Measurements from ENCODE around the gene DDO.
"Not testable (repeated sequence)": the region's sequence is repeated elsewhere in the genome, so short reads cannot be mapped to it uniquely, and the experiment has no call there.

DDO gene

GRCh38 chr6:110415086-110415916 is at the start of gene DDO:
Gene DDO (minus strand): TSS chr6:110415575. CDS start chr6:110413462, 2,113 bp downstream.
- no peak for DNase-seq (ENCODE audit: low read depth in 2 of 2)

- DNase-seq (ENCODE audit: low read depth in 2 of 2): no peak
Observed at GRCh38 chr6:110462884-110463481, 47.6 kb upstream of the DDO start.

- DNase-seq (ENCODE audit: low read depth in 2 of 2): no peak
Observed at GRCh38 chr6:110461376-110461775, 46.0 kb upstream of the DDO start.

GRCh38 chr6:110459137-110459536 is 43.8 kb upstream of the DDO start:
- DNase-seq (ENCODE audit: low read depth in 2 of 2): no peak

GRCh38 chr6:110458476-110458875 is 43.1 kb upstream of the DDO start:
- DNase-seq (ENCODE audit: low read depth in 2 of 2): no peak

GRCh38 chr6:110457567-110458175 is 42.3 kb upstream of the DDO start:
- not testable (repeated sequence) for DNase-seq (ENCODE audit: low read depth in 2 of 2)

GRCh38 chr6:110456694-110457093 is 41.3 kb upstream of the DDO start:
- no peak for DNase-seq (ENCODE audit: low read depth in 2 of 2)

GRCh38 chr6:110449541-110449895 is 34.1 kb upstream of the DDO start:
- no peak for DNase-seq (ENCODE audit: low read depth in 2 of 2)

GRCh38 chr6:110448846-110449540 is 33.6 kb upstream of the DDO start:
- DNase-seq (ENCODE audit: low read depth in 2 of 2): no peak

- DNase-seq (ENCODE audit: low read depth in 2 of 2): no peak
Observed at GRCh38 chr6:110447761-110448160, 32.4 kb upstream of the DDO start.

GRCh38 chr6:110446405-110446804 is 31.0 kb upstream of the DDO start:
- DNase-seq (ENCODE audit: low read depth in 2 of 2): no peak

- DNase-seq (ENCODE audit: low read depth in 2 of 2): no peak
Observed at GRCh38 chr6:110440026-110440425, 24.7 kb upstream of the DDO start.

- DNase-seq (ENCODE audit: low read depth in 2 of 2): no peak
Observed at GRCh38 chr6:110439356-110439755, 24.0 kb upstream of the DDO start.

- DNase-seq (ENCODE audit: low read depth in 2 of 2): no peak
Observed at GRCh38 chr6:110434961-110435602, 19.7 kb upstream of the DDO start.

GRCh38 chr6:110432285-110432900 is 17.0 kb upstream of the DDO start:
- DNase-seq (ENCODE audit: low read depth in 2 of 2): no peak

- DNase-seq (ENCODE audit: low read depth in 2 of 2): no peak
Observed at GRCh38 chr6:110430741-110431140, 15.4 kb upstream of the DDO start.

GRCh38 chr6:110430236-110430635 is 14.9 kb upstream of the DDO start:
- no peak for DNase-seq (ENCODE audit: low read depth in 2 of 2)

GRCh38 chr6:110428153-110428552 is 12.8 kb upstream of the DDO start:
- DNase-seq (ENCODE audit: low read depth in 2 of 2): no peak

GRCh38 chr6:110425816-110426215 is 10.4 kb upstream of the DDO start:
- no peak for DNase-seq (ENCODE audit: low read depth in 2 of 2)

- no peak for DNase-seq (ENCODE audit: low read depth in 2 of 2)
Observed at GRCh38 chr6:110422444-110422822, 7.1 kb upstream of the DDO start.

- no peak for DNase-seq (ENCODE audit: low read depth in 2 of 2)
Observed at GRCh38 chr6:110421749-110422443, 6.5 kb upstream of the DDO start.

Measured in stimulated activated CD4-positive, alpha-beta T cell treated with anti-CD3 and anti-CD28 coated beads, Interleukin-1b, Interleukin-23, amount 100 ng/mL, for 4 hours (primary cell).